Measurements from ENCODE around the gene QPCTL. TPM values are rescaled to one million over a fixed set of nuclear protein-coding genes. Genes with fewer than 3 reads are reported as not detected.
A peak's percentile ranks its signal among the peaks of the same experiment; 100 is the strongest.

Gene QPCTL
- total and polyA plus RNA-seq, 2 of the 13 experiments (the other 11 are each of a cell fraction or from before 2014, with no cell fraction given): 16.0 to 19.1 TPM

- TF ChIP-seq HOXA3 (CRISPR knock-in tag; IDR thresholded peaks at IDR 0.05) (peak; percentile 66), NFKB2 (CRISPR knock-in tag; IDR thresholded peaks at IDR 0.05; ENCODE audit: borderline replicate concordance) (no peak), MLX (CRISPR knock-in tag; IDR thresholded peaks at IDR 0.05) (no peak), ZBTB7B (CRISPR knock-in tag; IDR thresholded peaks at IDR 0.05) (no peak), ETV6 (CRISPR knock-in tag; conservative IDR thresholded peaks at IDR 0.05) (no peak), POLR2A (IDR thresholded peaks at IDR 0.05; ENCODE audit: insufficient read depth in 1 of 2, low read depth in 2 of 2, low read length in 2 of 2) (peak in 1 of 2 experiments; percentile 84; a peak in 2 of 4 replicates), ZNF530 (CRISPR knock-in tag; IDR thresholded peaks at IDR 0.05; ENCODE audit: low read depth) (no peak), ZNF691 (CRISPR knock-in tag; IDR thresholded peaks at IDR 0.05; ENCODE audit: borderline replicate concordance, low read depth) (peak; percentile 39; the same call in 1 of the 2 replicates), RFX3 (CRISPR knock-in tag; IDR thresholded peaks at IDR 0.05) (no peak), ZNF850 (CRISPR knock-in tag; conservative IDR thresholded peaks at IDR 0.05) (no peak), HDAC6 (IDR thresholded peaks at IDR 0.05; ENCODE audit: low read depth, low read length) (no peak), ZNF619 (CRISPR knock-in tag; IDR thresholded peaks at IDR 0.05) (no peak), HIC2 (CRISPR knock-in tag; IDR thresholded peaks at IDR 0.05; ENCODE audit: low read depth) (no peak), SP4 (CRISPR knock-in tag; IDR thresholded peaks at IDR 0.05) (peak; percentile 41), CC2D1A (CRISPR knock-in tag; IDR thresholded peaks at IDR 0.05) (no peak), TBX3 (IDR thresholded peaks at IDR 0.05; ENCODE audit: borderline replicate concordance) (no peak), ZNF296 (CRISPR knock-in tag; conservative IDR thresholded peaks at IDR 0.05) (no peak), SALL2 (CRISPR knock-in tag; IDR thresholded peaks at IDR 0.05) (peak; percentile 65; the same call in 1 of the 2 replicates), ZNF326 (CRISPR knock-in tag; IDR thresholded peaks at IDR 0.05; ENCODE audit: borderline replicate concordance) (no peak), ISX (CRISPR knock-in tag; conservative IDR thresholded peaks at IDR 0.05) (no peak), AFF4 (CRISPR knock-in tag; IDR thresholded peaks at IDR 0.05) (no peak), KLF13 (CRISPR knock-in tag; IDR thresholded peaks at IDR 0.05) (no peak), ZFY (CRISPR knock-in tag; IDR thresholded peaks at IDR 0.05) (peak; percentile 53)
Measured at GRCh38 chr19:45730368-45731288, 38.2 kb downstream of the QPCTL start, which contains the start of gene FBXO46 (continued).
